Natural killer cell treated with Interleukin-12 subunit alpha and Interleukin-12 subunit beta and Interleukin-15 and Interleukin-18, amount 100 ng/mL, for 72 hours (primary cell): ENCODE results near the gene RBBP8NL. TPM values are rescaled to one million over a fixed set of nuclear protein-coding genes. Genes with fewer than 3 reads are reported as not detected.
"Not testable (repeated sequence)": the region's sequence is repeated elsewhere in the genome, so short reads cannot be mapped to it uniquely, and the experiment has no call there.

Source experiments
- ATAC-seq, 2 donors: fragments of 150-1000 bp; cut with Tn5 transposase in 1 of 2; sonication (Bioruptor Pico), chemical (Tn5 transposase) in 1 of 2; 2 replicates each; pipeline ENCODE4 v1.10.0; 2021
- DNase-seq: peaks from one replicate; pipeline ENCODE4 v3.0.0; 2022; ENCODE audit warnings: low spot score
- H3K27ac Mint-ChIP-seq, 2 donors: 1 replicate in 1 of 2; 2 replicates in 1 of 2; pipeline ENCODE4 v1.8.0; 2022; ENCODE audit warnings: mixed read lengths in 2 of 2, mild to moderate bottlenecking in 1 of 2, moderate library complexity in 1 of 2
- H3K27me3 Mint-ChIP-seq, 2 donors: 1 replicate in 1 of 2; 2 replicates in 1 of 2; pipeline ENCODE4 v1.8.0; 2022; ENCODE audit warnings: mixed read lengths in 2 of 2
- H3K36me3 Mint-ChIP-seq: one replicate; pipeline ENCODE4 v1.8.0; 2022; ENCODE audit warnings: mixed read lengths
- H3K4me1 Mint-ChIP-seq, 2 donors: 1 replicate in 1 of 2; 2 replicates in 1 of 2; pipeline ENCODE4 v1.8.0; 2022; ENCODE audit warnings: low read depth in 2 of 2, mixed read lengths in 2 of 2, mild to moderate bottlenecking in 1 of 2
- H3K4me3 Mint-ChIP-seq: one replicate; pipeline ENCODE4 v1.8.0; 2022; ENCODE audit warnings: mixed read lengths
- H3K9me3 Mint-ChIP-seq: 2 replicates; pipeline ENCODE4 v1.8.0; 2022; ENCODE audit warnings: mixed read lengths
- total RNA-seq, 2 donors: library from RNA; stranded (reverse); gene quantifications; one replicate each; pipeline ENCODE4 v1.2.3, GENCODE V29; 2022

The RBBP8NL gene
- total RNA-seq, 2 donors from 2014 or later, result not detected

GRCh38 chr20:62374331-62375152 lies 52.8 kb downstream of the RBBP8NL start:
- H3K4me1 Mint-ChIP-seq, result no peaks in the 10 kb centered on the region
- peaks cover 8 to 10% of the 10 kb centered on the region in 2 donors for H3K27me3 Mint-ChIP-seq
- DNase-seq (no peak), ATAC-seq (no peak)
- H3K27ac Mint-ChIP-seq, result no peak overlapping the region
- H3K36me3 Mint-ChIP-seq, result no peaks in the 10 kb centered on the region
- H3K9me3 Mint-ChIP-seq, result no peaks in the 10 kb centered on the region
- no peak overlapping the region for H3K4me3 Mint-ChIP-seq

- not testable (repeated sequence) for H3K9me3 Mint-ChIP-seq, DNase-seq, H3K36me3 Mint-ChIP-seq, H3K4me3 Mint-ChIP-seq, ATAC-seq, H3K4me1 Mint-ChIP-seq, H3K27ac Mint-ChIP-seq
- peaks cover 8 to 13% of the 10 kb centered on the region in 2 donors for H3K27me3 Mint-ChIP-seq
These were observed 53.6 kb downstream of the RBBP8NL start for GRCh38 chr20:62373631-62374179.

- Mint-ChIP-seq H3K9me3 (no peaks in the 10 kb centered on the region), H3K4me3 (no peak overlapping the region), H3K27ac (no peak overlapping the region), H3K27me3 (peaks cover 8 to 13% of the 10 kb centered on the region in 2 donors), H3K4me1 (no peaks in the 10 kb centered on the region), H3K36me3 (no peaks in the 10 kb centered on the region)
- DNase-seq, result no peak
- ATAC-seq, result no peak
These were observed 55.0 kb downstream of the RBBP8NL start for GRCh38 chr20:62372042-62372993.

GRCh38 chr20:62371588-62372041 lies 55.7 kb downstream of the RBBP8NL start:
- no peaks in the 10 kb centered on the region for H3K4me1 Mint-ChIP-seq
- no peak for ATAC-seq

GRCh38 chr20:62370807-62371587 lies 56.3 kb downstream of the RBBP8NL start:
- Mint-ChIP-seq H3K27me3 (peaks cover 8 to 13% of the 10 kb centered on the region in 2 donors), H3K36me3 (no peaks in the 10 kb centered on the region), H3K27ac (no peak overlapping the region), H3K4me1 (no peaks in the 10 kb centered on the region), H3K9me3 (no peaks in the 10 kb centered on the region), H3K4me3 (no peak overlapping the region)
- ATAC-seq, result no peak
- DNase-seq, result no peak

More at GRCh38 chr20:62371588-62372041, 55.7 kb downstream of the RBBP8NL start:
- DNase-seq, result no peak
- H3K27ac Mint-ChIP-seq, result no peak overlapping the region
- H3K36me3 Mint-ChIP-seq, result no peaks in the 10 kb centered on the region
- H3K9me3 Mint-ChIP-seq, result no peaks in the 10 kb centered on the region
- no peak overlapping the region for H3K4me3 Mint-ChIP-seq
- H3K27me3 Mint-ChIP-seq, result peaks cover 8 to 13% of the 10 kb centered on the region in 2 donors

- peaks cover 8 to 15% of the 10 kb centered on the region in 2 donors for H3K27me3 Mint-ChIP-seq
- no peak overlapping the region for H3K27ac Mint-ChIP-seq
- DNase-seq (no peak), ATAC-seq (no peak)
- H3K9me3 Mint-ChIP-seq, result no peaks in the 10 kb centered on the region
- no peak overlapping the region for H3K4me3 Mint-ChIP-seq
- H3K36me3 Mint-ChIP-seq, result no peaks in the 10 kb centered on the region
- no peaks in the 10 kb centered on the region for H3K4me1 Mint-ChIP-seq
These were observed 57.1 kb downstream of the RBBP8NL start for GRCh38 chr20:62370115-62370806.

- ATAC-seq (no peak), DNase-seq (no peak)
- H3K27me3 Mint-ChIP-seq, result peaks cover 8 to 18% of the 10 kb centered on the region in 2 donors
- no peaks in the 10 kb centered on the region for H3K9me3 Mint-ChIP-seq
- no peaks in the 10 kb centered on the region for H3K36me3 Mint-ChIP-seq
- no peak overlapping the region for H3K4me3 Mint-ChIP-seq
- no peak overlapping the region for H3K27ac Mint-ChIP-seq
- H3K4me1 Mint-ChIP-seq, result no peaks in the 10 kb centered on the region
These were observed 57.6 kb downstream of the RBBP8NL start for GRCh38 chr20:62369815-62370114.

GRCh38 chr20:62368976-62369814 lies 58.1 kb downstream of the RBBP8NL start:
- Mint-ChIP-seq H3K9me3 (no peaks in the 10 kb centered on the region), H3K4me3 (no peak overlapping the region), H3K4me1 (no peaks in the 10 kb centered on the region), H3K36me3 (no peaks in the 10 kb centered on the region), H3K27me3 (peaks cover 8 to 15% of the 10 kb centered on the region in 2 donors), H3K27ac (no peak overlapping the region)
- ATAC-seq (no peak), DNase-seq (peak; percentile 49)

GRCh38 chr20:62368392-62368975 lies 58.9 kb downstream of the RBBP8NL start:
- Mint-ChIP-seq H3K27me3 (peaks cover 8 to 13% of the 10 kb centered on the region in 2 donors), H3K36me3 (no peaks in the 10 kb centered on the region), H3K4me1 (no peaks in the 10 kb centered on the region), H3K27ac (no peak overlapping the region), H3K4me3 (no peak overlapping the region), H3K9me3 (no peaks in the 10 kb centered on the region)
- DNase-seq, result peak; percentile 25
- ATAC-seq, result no peak

GRCh38 chr20:62367633-62368391 lies 59.5 kb downstream of the RBBP8NL start:
- DNase-seq (peak; percentile 59), ATAC-seq (no peak)
- no peaks in the 10 kb centered on the region for H3K36me3 Mint-ChIP-seq
- no peaks in the 10 kb centered on the region for H3K4me1 Mint-ChIP-seq
- H3K9me3 Mint-ChIP-seq, result no peaks in the 10 kb centered on the region
- no peak overlapping the region for H3K27ac Mint-ChIP-seq
- H3K4me3 Mint-ChIP-seq, result peak overlapping the region; percentile 27
- H3K27me3 Mint-ChIP-seq, result peaks cover 3 to 9% of the 10 kb centered on the region in 2 donors

- no peaks in the 10 kb centered on the region for H3K9me3 Mint-ChIP-seq
- no peaks in the 10 kb centered on the region for H3K36me3 Mint-ChIP-seq
- H3K4me3 Mint-ChIP-seq, result peak within 1 kb of the TSS; percentile 27
- ATAC-seq (peak; percentile 51 to 75), DNase-seq (peak; percentile 55)
- H3K27me3 Mint-ChIP-seq, result peaks cover 0 to 8% of the 10 kb centered on the region in 2 donors
- H3K27ac Mint-ChIP-seq, result no peak within 1 kb of the TSS
- H3K4me1 Mint-ChIP-seq, result no peaks in the 10 kb centered on the region
These were observed 60.2 kb downstream of the RBBP8NL start, which contains the start of gene LAMA5 for GRCh38 chr20:62367136-62367632. LAMA5 (minus strand) TSS chr20:62367312; CDS start chr20:62367245, 67 bp downstream.
